Activated CD4-positive, alpha-beta T cell treated with anti-CD3 and anti-CD28 coated beads, Interleukin-2, Interleukin-6, amounts not matched to agents 100 ng/mL and 50 ng/mL, durations not matched to agents 16 hours and 8 hours (primary cell): Measurements from ENCODE around the gene TRIM9.

ENCODE experiments used
- DNase-seq: peaks from one replicate; pipeline ENCODE4 v3.0.0-alpha.2; 2020

Gene TRIM9

GRCh38 chr14:51044961-51045360 lies 49.9 kb downstream of the TRIM9 start:
- no peak for DNase-seq

GRCh38 chr14:51041883-51042282 lies 53.0 kb downstream of the TRIM9 start:
- DNase-seq = no peak

GRCh38 chr14:51041108-51041531 lies 53.8 kb downstream of the TRIM9 start:
- no peak for DNase-seq

- DNase-seq = no peak
Observed at GRCh38 chr14:51039252-51039651, 55.7 kb downstream of the TRIM9 start.

GRCh38 chr14:51035611-51036192 lies 59.2 kb downstream of the TRIM9 start:
- DNase-seq = no peak

- DNase-seq = no peak
Observed at GRCh38 chr14:51028851-51029754, 65.8 kb downstream of the TRIM9 start.

GRCh38 chr14:51028361-51028760 lies 66.5 kb downstream of the TRIM9 start:
- DNase-seq = no peak

- DNase-seq = no peak
Observed at GRCh38 chr14:51024377-51024776, 70.5 kb downstream of the TRIM9 start.

GRCh38 chr14:51023964-51024363 lies 70.9 kb downstream of the TRIM9 start:
- no peak for DNase-seq

- DNase-seq = no peak
Observed at GRCh38 chr14:51022769-51023168, 72.1 kb downstream of the TRIM9 start.

- DNase-seq = no peak
Observed at GRCh38 chr14:51020024-51020710, 74.7 kb downstream of the TRIM9 start.

GRCh38 chr14:51019089-51019488 lies 75.8 kb downstream of the TRIM9 start:
- DNase-seq = no peak

- DNase-seq = no peak
Observed at GRCh38 chr14:51018521-51018920, 76.4 kb downstream of the TRIM9 start.

GRCh38 chr14:51014625-51015024 lies 80.3 kb downstream of the TRIM9 start:
- no peak for DNase-seq

GRCh38 chr14:51014086-51014485 lies 80.8 kb downstream of the TRIM9 start:
- DNase-seq = no peak

- DNase-seq = no peak
Observed at GRCh38 chr14:51012055-51012454, 82.8 kb downstream of the TRIM9 start.

- DNase-seq = no peak
Observed at GRCh38 chr14:51008446-51008845, 86.5 kb downstream of the TRIM9 start.

GRCh38 chr14:51006781-51007211 lies 88.1 kb downstream of the TRIM9 start:
- no peak for DNase-seq

- DNase-seq = no peak
Observed at GRCh38 chr14:51006324-51006723, 88.6 kb downstream of the TRIM9 start.

- DNase-seq = no peak
Observed at GRCh38 chr14:51004801-51005526, 89.9 kb downstream of the TRIM9 start.

GRCh38 chr14:51004352-51004800 lies 90.5 kb downstream of the TRIM9 start:
- no peak for DNase-seq

GRCh38 chr14:51002406-51002999 lies 92.4 kb downstream of the TRIM9 start:
- DNase-seq = no peak

- no peak for DNase-seq
Observed at GRCh38 chr14:51000566-51000965, 94.3 kb downstream of the TRIM9 start.
